ENCODE measurements around the gene NFAM1. TPM values are rescaled to one million over a fixed set of nuclear protein-coding genes. Genes with fewer than 3 reads are reported as not detected.
A peak's percentile ranks its signal among the peaks of the same experiment; 100 is the strongest.

Gene NFAM1
- total RNA-seq, 2 experiments from 2014 or later: 0.11 to 0.21 TPM

DNA sequence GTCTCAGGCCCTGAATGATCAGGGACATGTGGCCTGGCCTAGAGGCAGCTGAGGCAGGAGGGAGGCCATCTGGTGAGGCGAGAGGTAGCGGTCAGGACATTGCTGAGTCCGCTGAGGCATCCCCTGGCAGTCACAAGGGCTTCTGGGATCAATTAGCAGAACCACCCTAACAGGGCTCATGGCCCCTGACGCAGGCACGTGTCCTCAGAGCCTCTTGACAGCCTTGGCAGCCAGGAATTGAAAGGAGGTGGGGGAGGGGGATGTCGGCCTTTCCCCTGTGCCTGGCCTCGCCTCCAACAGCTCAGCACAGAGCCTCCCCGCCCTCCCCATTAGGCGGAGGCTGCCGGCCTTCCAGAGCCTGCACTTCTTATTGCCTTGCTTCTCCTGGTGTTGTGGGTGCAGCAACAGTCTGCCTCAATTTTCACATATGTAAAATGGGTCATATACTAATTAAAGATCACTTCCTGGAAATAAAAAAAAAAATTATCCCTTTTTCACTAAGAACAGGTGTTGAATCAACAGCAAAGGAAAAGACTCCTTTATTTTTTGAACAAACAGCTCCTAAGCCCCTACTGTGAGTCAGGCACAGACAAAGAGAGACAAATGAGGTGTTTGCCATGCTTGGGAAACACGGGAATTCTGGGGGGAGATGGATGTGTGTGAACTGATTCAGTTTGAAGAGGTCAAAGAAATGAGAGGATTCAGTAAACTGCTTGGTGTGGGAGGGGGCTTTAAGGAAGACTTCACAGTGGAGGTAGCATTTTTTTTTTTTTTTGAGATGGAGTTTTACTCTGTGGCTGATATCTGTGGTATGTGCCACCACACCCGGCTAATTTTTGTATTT lies 55.3 kb downstream of the NFAM1 start:
- CTCF ChIA-PET: interaction anchor here (1.0 kb wide), 1 partner anchor 27 kb away, joined by 3 read pairs; no protein-coding TSS in a partner anchor
- POLR2A ChIA-PET: no interaction called here
- ATAC-seq (no peak), DNase-seq (no peak)
- Mint-ChIP-seq H3K4me3 (no peak overlapping the region), H3K36me3 (ENCODE audit: low read depth) (no peaks in the 10 kb centered on the region), H3K27me3 (no peaks in the 10 kb centered on the region), H3K4me1 (peaks cover 2% of the 10 kb centered on the region), H3K9me3 (ENCODE audit: low read depth) (no peaks in the 10 kb centered on the region), H3K27ac (no peak overlapping the region)
- intact Hi-C loops (cut with DNase I, micrococcal nuclease): no loop called here

DNA sequence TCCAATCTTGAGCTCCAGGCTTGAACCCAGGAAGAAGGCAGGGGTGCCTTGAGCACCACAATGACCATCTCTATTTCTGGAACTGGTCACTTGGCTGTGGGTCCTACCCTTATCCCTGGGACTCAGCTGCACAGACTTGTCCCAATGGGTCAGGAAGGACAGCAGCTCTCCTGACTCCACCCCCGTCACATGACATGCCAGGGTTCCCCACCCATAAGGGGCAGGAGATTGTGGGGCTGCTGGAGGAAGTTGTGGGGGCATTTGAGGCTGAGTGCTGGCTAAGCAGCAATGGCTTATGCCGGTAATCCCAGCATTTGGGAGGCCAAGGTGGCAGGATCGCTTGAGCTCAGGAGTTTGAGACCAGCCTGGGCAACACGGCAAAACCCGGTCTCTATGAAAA lies 56.2 kb downstream of the NFAM1 start:
- Mint-ChIP-seq H3K27me3 (no peaks in the 10 kb centered on the region), H3K4me3 (no peak overlapping the region), H3K4me1 (peaks cover 2% of the 10 kb centered on the region), H3K9me3 (ENCODE audit: low read depth) (no peaks in the 10 kb centered on the region), H3K36me3 (ENCODE audit: low read depth) (no peaks in the 10 kb centered on the region), H3K27ac (no peak overlapping the region)
- DNase-seq (no peak), ATAC-seq (no peak)
- POLR2A ChIA-PET: no interaction called here
- intact Hi-C loops (cut with DNase I, micrococcal nuclease): no loop called here
- CTCF ChIA-PET: no interaction called here

DNA sequence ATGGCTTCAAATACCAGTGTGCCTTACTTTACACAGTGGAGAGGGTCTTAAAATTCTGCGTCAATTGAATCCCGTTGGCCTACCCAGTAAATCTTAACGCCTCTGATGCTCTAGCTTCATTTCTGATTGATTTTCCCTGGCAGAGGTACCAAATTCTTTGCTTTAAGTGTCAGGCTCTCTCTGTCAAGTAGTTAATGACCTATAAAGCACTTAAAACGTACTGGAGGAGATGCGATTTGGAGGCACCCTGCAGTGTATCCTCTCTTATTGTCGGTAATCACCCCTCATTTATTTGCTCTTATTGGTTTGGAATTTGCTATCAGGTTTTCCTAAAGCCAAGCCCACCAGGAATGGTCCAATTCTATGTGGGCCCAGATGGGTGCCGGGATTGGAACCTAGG lies 59.2 kb downstream of the NFAM1 start:
- ChIA-PET CTCF (no interaction called here), POLR2A (interaction anchor here (0.6 to 0.7 kb wide), 2 partner anchors 153 to 383 kb away, joined by 5 to 8 read pairs; no protein-coding TSS in a partner anchor)
- intact Hi-C loops (cut with DNase I, micrococcal nuclease): no loop called here
- H3K36me3 Mint-ChIP-seq (ENCODE audit: low read depth): no peaks in the 10 kb centered on the region
- H3K27me3 Mint-ChIP-seq: peaks cover 5% of the 10 kb centered on the region
- H3K9me3 Mint-ChIP-seq (ENCODE audit: low read depth): no peaks in the 10 kb centered on the region
- H3K4me3 Mint-ChIP-seq: no peak overlapping the region
- ATAC-seq: no peak
- H3K4me1 Mint-ChIP-seq: peaks cover 13% of the 10 kb centered on the region
- H3K27ac Mint-ChIP-seq: no peak overlapping the region
- no peak for DNase-seq

DNA sequence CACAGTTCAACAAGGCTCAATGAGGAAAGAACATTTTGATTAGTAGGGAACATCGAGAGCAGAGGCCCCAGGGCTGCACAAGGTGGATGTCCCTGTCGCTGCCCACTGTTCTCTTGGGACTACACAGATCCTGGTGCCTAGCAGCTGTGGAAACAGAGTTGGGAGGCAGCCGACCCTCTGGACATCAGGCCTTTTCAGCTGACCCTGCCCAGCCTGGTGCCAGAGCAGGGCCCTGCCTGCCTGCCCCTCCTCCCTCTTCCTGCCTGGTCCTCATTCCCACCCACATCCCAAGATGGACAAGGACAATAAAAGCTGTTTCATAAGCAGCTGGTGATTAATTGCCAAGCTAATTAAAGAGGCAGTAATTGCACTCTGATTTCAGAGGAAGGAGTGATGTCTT lies 60.7 kb downstream of the NFAM1 start:
- ChIA-PET POLR2A (no interaction called here), CTCF (interaction anchor here (0.6 kb wide), 1 partner anchor 280 kb away, joined by 4 read pairs; no protein-coding TSS in a partner anchor)
- no peak for ATAC-seq
- Mint-ChIP-seq H3K36me3 (ENCODE audit: low read depth) (no peaks in the 10 kb centered on the region), H3K27me3 (peaks cover 17% of the 10 kb centered on the region), H3K4me1 (peaks cover 19% of the 10 kb centered on the region), H3K4me3 (no peak overlapping the region), H3K27ac (no peak overlapping the region), H3K9me3 (ENCODE audit: low read depth) (no peaks in the 10 kb centered on the region)
- DNase-seq: no peak
- intact Hi-C loops (cut with DNase I, micrococcal nuclease): no loop called here

DNA sequence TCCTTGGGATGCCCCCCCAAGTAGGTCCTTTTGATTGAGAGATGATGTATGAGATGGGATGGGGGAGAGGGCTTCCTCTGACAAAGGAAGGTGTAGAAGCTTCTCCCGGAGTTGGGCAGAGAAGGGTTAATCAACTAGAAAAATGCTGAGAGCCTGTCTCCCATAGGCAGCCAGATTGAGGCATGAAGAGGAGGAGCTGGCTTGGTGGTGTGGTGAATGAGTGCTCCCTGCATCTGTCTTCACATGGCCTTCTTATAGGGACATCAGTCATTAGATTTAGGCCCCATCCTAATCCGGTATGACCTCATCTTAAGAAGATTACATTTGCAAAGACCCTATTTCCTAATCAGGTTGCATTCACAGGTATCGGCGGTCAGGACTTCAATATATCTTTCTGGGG lies 61.1 kb downstream of the NFAM1 start:
- H3K9me3 Mint-ChIP-seq (ENCODE audit: low read depth): no peaks in the 10 kb centered on the region
- intact Hi-C loops (cut with DNase I, micrococcal nuclease): no loop called here
- ChIA-PET POLR2A (no interaction called here), CTCF (interaction anchor here (0.6 kb wide), 1 partner anchor 279 kb away, joined by 4 read pairs; no protein-coding TSS in a partner anchor)
- peaks cover 19% of the 10 kb centered on the region for H3K4me1 Mint-ChIP-seq
- no peak overlapping the region for H3K4me3 Mint-ChIP-seq
- H3K27ac Mint-ChIP-seq: peak overlapping the region; percentile 19
- peaks cover 17% of the 10 kb centered on the region for H3K27me3 Mint-ChIP-seq
- DNase-seq (no peak), ATAC-seq (no peak)
- H3K36me3 Mint-ChIP-seq (ENCODE audit: low read depth): no peaks in the 10 kb centered on the region

DNA sequence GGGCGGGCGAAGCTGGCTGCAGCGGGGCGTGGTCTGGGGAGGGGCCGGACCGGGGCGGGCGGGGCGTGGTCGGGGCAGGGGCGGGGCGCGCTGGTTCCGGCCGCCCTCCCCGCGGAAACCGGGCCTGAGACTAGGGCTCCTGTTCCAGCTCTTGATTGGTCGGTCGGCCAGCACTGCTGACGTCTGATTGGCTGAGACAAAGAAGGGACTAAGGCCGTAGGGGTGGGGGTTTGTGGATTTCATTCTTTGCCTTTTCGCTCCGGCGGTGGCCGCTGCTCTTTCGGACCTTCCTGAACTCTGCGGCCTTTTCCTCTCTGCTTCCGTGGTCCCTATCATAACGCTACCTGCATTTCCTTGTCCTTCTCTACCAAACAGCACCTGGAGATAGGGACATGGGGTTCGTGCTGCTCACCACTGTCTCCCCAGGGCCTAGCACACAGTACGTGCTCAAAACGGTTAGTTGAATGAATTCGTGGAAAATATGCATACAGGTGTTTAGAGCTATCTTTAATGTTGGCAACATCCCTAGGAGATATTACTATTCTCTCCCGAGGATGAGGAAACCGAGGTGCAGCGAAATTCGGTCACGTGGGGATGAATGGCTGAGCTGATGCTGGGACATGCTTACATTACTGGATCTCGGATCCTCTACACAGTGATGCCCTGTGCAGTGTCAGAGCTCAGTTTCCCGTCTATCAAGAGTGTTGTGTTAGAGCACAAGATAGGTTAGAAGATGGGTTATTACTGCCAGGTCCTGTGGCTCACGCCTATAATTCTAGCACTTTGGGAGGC lies 62.8 kb downstream of the NFAM1 start:
- DNase-seq (peak; percentile 91), ATAC-seq (peak; percentile 99)
- Mint-ChIP-seq H3K4me1 (peaks cover 17% of the 10 kb centered on the region), H3K36me3 (ENCODE audit: low read depth) (no peaks in the 10 kb centered on the region), H3K27me3 (peaks cover 27% of the 10 kb centered on the region), H3K9me3 (ENCODE audit: low read depth) (no peaks in the 10 kb centered on the region), H3K4me3 (peak overlapping the region; percentile 82), H3K27ac (peak overlapping the region; percentile 53)
- ChIA-PET POLR2A (interaction anchor here (0.5 to 0.7 kb wide), 4 partner anchors 9 to 1151 kb away, joined by 3 to 4 read pairs (median 3); no protein-coding TSS in a partner anchor), CTCF (interaction anchor here (0.7 to 1.4 kb wide), 3 partner anchors 10 to 96 kb away, joined by 3 to 6 read pairs (median 3); no protein-coding TSS in a partner anchor)
- intact Hi-C loops (cut with DNase I, micrococcal nuclease): loop anchor here in 1 of 2 experiments (1.0 to 2.0 kb wide), 10 partner anchors 68 to 488 kb away; partner anchors contain the start of genes ARFGAP3, NAGA, NDUFA6 and RRP7A

DNA sequence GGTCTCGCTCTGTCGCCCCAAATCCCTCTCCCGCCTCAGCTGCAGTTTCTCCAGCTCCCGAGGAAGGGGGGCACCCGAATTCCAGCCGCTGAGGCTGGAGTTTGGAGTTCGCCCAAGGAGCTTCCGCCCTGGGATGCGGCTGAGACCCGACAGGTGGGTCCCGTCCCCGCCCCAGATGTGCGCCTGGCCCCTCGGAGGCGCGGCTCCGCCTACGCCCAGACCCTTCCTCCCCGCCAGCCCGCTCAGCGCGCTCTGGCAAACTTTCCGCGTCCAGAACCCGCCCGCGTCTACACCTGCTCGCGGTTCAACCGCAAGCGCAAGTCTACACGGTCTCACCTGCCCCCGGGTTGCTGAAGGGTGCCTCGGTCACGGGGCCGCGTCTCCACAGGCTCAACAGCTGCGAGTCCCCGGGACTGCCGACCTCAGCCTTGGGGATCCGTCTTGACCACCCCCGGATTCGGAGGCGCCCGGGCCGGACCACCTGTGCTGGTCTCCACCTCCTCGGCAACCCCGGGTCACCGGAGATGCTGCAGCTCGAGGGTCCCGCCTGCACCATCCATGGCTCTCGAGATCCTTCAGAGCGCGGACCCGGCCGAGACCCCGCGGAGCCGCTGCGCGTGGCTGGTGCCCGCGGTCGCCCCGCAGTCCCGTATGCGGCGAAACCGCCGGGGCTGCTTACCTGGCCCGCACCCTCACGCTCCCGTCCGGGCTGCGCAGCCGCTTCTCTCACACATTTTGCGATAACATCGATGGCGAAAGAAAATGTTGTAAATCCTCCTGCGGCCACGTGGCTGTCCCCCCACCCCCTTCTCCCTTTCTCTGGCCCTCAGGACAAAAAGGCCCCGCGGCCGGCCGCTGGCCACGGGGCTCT lies 63.6 kb downstream of the NFAM1 start:
- Mint-ChIP-seq H3K4me1 (peaks cover 17% of the 10 kb centered on the region), H3K4me3 (peak overlapping the region; percentile 82), H3K27ac (no peak overlapping the region), H3K9me3 (ENCODE audit: low read depth) (no peaks in the 10 kb centered on the region), H3K36me3 (ENCODE audit: low read depth) (no peaks in the 10 kb centered on the region), H3K27me3 (peaks cover 27% of the 10 kb centered on the region)
- DNase-seq (peak; percentile 40), ATAC-seq (peak; percentile 23)
- ChIA-PET POLR2A (interaction anchor here (0.7 kb wide), 1 partner anchor 8 kb away, joined by 3 read pairs; no protein-coding TSS in a partner anchor), CTCF (interaction anchor here (0.5 to 1.4 kb wide), 5 partner anchors 9 to 332 kb away, joined by 3 to 6 read pairs (median 3); no protein-coding TSS in a partner anchor)
- intact Hi-C loops (cut with DNase I, micrococcal nuclease): loop anchor here in 1 of 2 experiments (1.0 to 2.0 kb wide), 10 partner anchors 69 to 489 kb away; partner anchors contain the start of genes ARFGAP3, NAGA, NDUFA6 and RRP7A

DNA sequence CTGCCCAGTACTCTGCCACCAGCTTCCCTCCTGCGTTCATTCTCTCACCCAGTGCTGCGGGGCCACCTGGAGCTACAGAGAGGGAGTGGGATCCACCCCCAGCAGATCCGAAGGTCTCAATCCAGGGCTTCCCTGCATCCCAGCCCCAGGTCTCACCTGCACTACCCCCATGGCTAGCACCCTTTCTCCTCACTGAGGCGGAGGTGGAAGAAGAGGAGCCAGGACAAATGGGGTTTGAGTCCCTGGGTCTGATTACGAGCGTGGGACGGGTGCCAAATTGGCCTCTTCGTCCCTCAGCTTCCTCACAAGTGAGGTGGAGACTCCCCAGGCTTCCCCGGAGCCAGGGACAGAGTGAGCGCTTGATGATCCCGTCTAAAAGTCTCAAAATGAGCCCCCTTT lies 64.2 kb downstream of the NFAM1 start:
- H3K9me3 Mint-ChIP-seq (ENCODE audit: low read depth): no peaks in the 10 kb centered on the region
- ChIA-PET POLR2A (no interaction called here), CTCF (interaction anchor here (0.5 to 0.8 kb wide), 2 partner anchors 14 to 331 kb away, joined by 3 read pairs; no protein-coding TSS in a partner anchor)
- peak overlapping the region; percentile 82 for H3K4me3 Mint-ChIP-seq
- intact Hi-C loops (cut with DNase I, micrococcal nuclease): loop anchor here in 1 of 2 experiments (2.0 kb wide), 3 partner anchors 133 to 369 kb away; partner anchors contain the start of genes SMDT1 and WBP2NL
- ATAC-seq: no peak
- H3K36me3 Mint-ChIP-seq (ENCODE audit: low read depth): no peaks in the 10 kb centered on the region
- no peak overlapping the region for H3K27ac Mint-ChIP-seq
- peaks cover 17% of the 10 kb centered on the region for H3K4me1 Mint-ChIP-seq
- H3K27me3 Mint-ChIP-seq: peaks cover 27% of the 10 kb centered on the region
- no peak for DNase-seq

DNA sequence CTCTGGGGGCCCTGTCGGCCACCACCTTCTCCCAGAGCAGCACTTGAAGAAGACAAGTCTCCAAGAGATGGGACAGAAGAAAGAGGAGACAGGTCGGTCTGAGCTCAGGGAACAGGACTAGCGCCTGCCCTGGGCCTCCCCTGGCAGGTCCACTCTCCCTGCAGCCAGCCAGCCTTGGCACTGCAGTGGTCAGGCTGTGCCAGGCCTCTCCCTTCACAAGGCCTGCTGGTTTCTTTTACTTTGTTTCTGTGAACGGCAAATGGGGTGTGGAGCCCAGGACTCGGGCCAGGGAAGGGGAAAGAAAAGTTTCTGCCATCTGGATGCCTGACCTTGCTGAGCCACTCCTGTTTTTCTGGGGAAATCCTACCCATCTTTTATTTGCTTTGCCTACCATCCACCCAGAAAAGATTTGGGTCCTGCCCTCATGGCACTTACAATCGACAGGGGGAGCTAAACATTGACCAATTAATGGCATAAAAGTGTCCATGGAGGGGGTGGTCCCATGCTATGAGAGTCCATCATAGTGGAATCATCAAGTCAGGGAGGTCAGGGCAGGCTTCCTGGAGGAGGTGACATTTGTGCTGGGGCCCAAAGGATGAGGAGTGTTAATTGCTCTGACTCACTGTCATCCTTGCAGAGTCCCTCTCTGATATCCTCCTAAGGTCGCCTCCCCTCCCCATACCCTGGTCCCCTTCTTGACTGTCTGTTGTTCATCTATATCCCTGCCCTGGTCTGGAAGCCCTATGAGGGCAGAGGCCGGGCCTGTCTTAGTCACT lies 65.2 kb downstream of the NFAM1 start:
- no peaks in the 10 kb centered on the region for H3K9me3 Mint-ChIP-seq (ENCODE audit: low read depth)
- peak overlapping the region; percentile 46 for H3K4me3 Mint-ChIP-seq
- H3K4me1 Mint-ChIP-seq: peaks cover 17% of the 10 kb centered on the region
- DNase-seq (no peak), ATAC-seq (no peak)
- POLR2A ChIA-PET: no interaction called here
- H3K27ac Mint-ChIP-seq: no peak overlapping the region
- intact Hi-C loops (cut with DNase I, micrococcal nuclease): no loop called here
- CTCF ChIA-PET: interaction anchor here (0.5 to 0.6 kb wide), 2 partner anchors 211 to 290 kb away, joined by 3 read pairs; no protein-coding TSS in a partner anchor
- H3K36me3 Mint-ChIP-seq (ENCODE audit: low read depth): no peaks in the 10 kb centered on the region
- peaks cover 30% of the 10 kb centered on the region for H3K27me3 Mint-ChIP-seq

Measured in activated CD4-positive, alpha-beta T cell treated with anti-CD3 and anti-CD28 coated beads for 36 hours (primary cell).